ENCODE results near the gene CIP2A.

CIP2A gene

GRCh38 chr3:108509263-108509662 lies 80.0 kb downstream of the CIP2A start:
- no peak for DNase-seq

- no peak for DNase-seq
These were observed 81.3 kb downstream of the CIP2A start for GRCh38 chr3:108507902-108508301.

- no peak for DNase-seq
These were observed 83.4 kb downstream of the CIP2A start for GRCh38 chr3:108505811-108506210.

GRCh38 chr3:108503722-108504121 lies 85.5 kb downstream of the CIP2A start:
- no peak for DNase-seq

- DNase-seq: no peak
These were observed 87.7 kb downstream of the CIP2A start for GRCh38 chr3:108501535-108501934.

- no peak for DNase-seq
These were observed 88.5 kb downstream of the CIP2A start for GRCh38 chr3:108500728-108501127.

Measured in suppressor macrophage treated with lipopolysaccharide for 4 hours (primary cell).